HS-27A (cell line): ENCODE results near the gene CALN1.

Experiments
- DNase-seq: peaks from one replicate; pipeline ENCODE4 v3.0.0-alpha.2; 2012; ENCODE audit warnings: low read depth, missing footprints

CALN1 gene

DNA sequence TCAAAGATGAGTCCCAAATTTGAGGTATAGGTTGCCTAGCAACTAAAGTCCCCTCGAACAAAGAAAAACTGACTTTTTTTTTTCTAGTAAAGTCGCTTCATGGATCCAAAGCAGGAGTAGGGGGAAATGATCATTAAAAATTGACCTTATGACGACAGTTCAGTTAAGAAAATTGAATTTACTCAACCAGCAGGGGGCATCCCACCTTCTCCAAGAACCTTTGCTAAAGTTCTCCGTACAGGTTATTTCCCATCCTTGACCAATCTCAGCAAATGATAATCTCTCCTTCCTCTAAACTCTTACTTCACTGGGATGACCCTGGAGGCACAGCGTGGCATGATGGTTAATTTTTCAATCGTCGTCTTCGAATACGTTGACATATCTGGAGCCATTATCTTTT, 228.3 kb downstream of the CALN1 start:
- no peak for DNase-seq

DNA sequence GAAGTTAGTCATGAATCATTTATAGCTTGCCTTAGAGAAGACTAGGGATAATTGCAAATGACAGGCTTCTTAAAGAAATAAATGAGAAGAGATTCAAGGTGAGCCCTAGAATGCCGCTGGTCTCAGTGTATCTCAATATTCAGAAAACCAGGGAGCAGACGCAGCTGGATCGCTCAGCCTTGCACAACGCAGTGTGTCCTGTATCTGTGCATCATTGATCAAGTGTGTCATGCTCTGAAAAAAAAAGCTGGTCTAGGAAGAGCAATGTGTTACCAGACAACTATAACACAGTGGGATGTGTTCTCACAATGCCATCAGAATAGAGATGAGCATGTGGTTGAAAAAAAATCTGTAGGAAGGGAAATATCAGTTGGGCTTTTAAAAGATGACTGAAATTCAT, 230.1 kb downstream of the CALN1 start:
- no peak for DNase-seq

- DNase-seq = no peak
Measured at GRCh38 chr7:72176875-72177274, 235.3 kb downstream of the CALN1 start.

- DNase-seq = no peak
Measured at GRCh38 chr7:72170475-72170874, 241.7 kb downstream of the CALN1 start.

DNA sequence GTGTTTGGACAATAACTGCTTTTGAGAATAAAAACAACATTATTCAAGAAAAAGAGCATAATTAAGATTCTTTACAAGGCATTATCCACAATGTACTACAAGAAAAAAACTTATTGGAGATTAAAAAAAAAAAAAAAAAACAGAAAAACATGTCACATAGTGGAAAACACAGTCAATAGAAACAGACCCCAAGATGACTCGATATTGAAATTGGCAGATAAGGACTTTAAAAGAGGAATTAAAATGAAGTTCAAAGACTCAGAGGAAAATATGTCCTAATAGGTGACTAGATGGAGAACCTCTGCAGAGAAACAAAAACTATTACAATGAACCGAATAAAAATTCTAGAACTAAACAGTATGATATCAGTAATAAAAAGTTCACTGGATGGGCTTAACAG, 248.9 kb downstream of the CALN1 start:
- no peak for DNase-seq

DNA sequence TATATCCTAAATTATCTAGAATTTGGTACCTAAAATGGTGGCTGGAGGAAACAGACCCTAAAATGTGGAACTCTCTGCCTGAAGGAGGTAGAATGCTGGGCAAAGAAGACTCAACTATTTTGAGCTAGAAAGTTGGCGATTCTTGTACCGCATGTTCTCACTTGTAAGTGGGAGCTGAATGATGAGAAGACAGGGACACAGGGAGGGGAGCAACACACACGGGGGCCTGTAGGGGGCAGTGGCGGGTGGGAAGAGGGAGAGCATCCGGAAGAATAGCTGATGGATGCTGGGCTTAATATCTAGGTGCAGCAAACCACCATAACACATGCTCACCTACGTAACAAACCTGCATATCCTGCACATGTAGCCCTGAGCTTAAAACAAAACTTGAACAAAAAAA, 250.6 kb downstream of the CALN1 start:
- DNase-seq = no peak

DNA sequence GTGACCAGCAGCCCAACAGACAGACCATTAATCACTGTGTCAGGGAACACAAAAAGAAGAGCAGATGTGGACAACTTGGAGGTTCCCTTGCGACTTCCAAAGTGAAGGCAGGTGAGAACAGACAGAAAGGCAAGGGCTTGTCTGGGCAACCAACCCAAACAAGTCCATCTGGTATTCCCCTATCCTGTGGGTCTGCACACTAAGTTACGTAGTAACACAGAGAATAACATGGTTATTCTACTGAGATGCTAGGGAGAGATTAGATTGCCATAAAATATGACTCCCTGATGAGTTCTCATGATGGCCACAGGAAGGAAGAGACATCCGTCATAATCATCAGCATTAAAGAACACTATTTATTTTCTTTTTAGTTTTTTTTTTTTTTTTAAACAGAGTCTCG, 252.2 kb downstream of the CALN1 start:
- DNase-seq = no peak

GRCh38 chr7:72156671-72157070, 255.5 kb downstream of the CALN1 start:
- no peak for DNase-seq

GRCh38 chr7:72153132-72153512, 259.0 kb downstream of the CALN1 start:
- DNase-seq = no peak

GRCh38 chr7:72152161-72153131, 259.7 kb downstream of the CALN1 start:
- no peak for DNase-seq

- DNase-seq = no peak
Measured at GRCh38 chr7:72140566-72140965, 271.6 kb downstream of the CALN1 start.

- DNase-seq = no peak
Measured at GRCh38 chr7:72127136-72127535, 285.0 kb downstream of the CALN1 start.

- DNase-seq = no peak
Measured at GRCh38 chr7:72123913-72124312, 288.2 kb downstream of the CALN1 start.

DNA sequence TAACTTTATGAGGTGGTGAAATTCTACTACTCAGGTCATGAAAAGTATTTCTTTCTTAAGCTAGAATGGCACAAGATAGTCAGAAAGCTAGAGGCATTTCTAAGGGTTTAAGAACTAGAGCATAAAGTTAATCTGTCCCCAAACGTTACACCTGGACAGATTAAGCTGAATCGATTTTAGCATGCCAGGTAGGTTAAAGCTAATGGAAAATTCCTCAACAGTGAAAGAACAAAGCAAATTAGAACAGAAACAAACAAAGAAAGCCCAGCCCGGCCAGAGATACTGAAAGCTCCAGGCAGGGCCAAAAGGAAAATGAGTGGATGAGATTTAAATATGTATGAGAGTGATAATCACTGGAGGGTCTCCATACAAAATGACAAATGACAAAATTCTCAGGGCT, 293.8 kb downstream of the CALN1 start:
- DNase-seq = no peak

GRCh38 chr7:72114129-72114528, 298.0 kb downstream of the CALN1 start:
- DNase-seq = no peak

DNA sequence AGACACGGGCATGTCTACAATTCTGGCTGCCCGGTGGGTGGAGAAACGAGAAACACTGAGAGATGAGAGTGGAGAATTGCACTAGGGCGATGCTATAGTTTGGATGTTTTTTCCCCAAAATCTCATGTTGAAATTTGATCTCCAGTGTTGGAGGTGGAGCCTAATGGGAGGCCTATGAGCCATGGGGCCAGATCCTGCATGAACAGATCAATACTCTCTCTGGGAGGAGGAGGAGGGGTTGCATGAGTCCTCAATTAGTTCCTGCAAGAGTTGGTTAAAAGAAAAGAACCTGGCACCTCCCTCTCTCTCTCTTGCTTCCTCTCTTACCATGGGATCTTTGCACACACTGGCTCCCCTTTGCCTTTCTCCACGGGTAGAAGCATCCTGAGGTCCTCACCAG, 299.1 kb downstream of the CALN1 start:
- DNase-seq = no peak

DNA sequence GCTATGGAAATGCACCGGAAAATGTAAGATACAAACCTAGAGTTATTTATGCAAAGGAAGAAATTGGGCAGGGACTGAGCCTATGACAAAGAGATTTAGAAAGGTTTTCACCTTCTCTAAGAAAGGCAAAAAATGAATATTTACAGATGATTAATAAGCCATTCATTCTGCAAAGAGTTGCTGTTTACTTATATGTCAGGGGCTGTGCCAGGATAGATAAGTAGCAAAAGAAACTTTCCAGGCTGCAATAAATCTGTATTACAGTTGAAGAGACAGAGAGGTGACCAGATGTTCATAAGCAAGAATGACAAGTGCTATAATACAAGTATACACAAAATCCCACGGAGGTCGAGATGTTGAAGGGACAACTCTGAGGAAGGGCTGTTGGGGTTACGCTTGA, 299.6 kb downstream of the CALN1 start:
- DNase-seq = no peak

DNA sequence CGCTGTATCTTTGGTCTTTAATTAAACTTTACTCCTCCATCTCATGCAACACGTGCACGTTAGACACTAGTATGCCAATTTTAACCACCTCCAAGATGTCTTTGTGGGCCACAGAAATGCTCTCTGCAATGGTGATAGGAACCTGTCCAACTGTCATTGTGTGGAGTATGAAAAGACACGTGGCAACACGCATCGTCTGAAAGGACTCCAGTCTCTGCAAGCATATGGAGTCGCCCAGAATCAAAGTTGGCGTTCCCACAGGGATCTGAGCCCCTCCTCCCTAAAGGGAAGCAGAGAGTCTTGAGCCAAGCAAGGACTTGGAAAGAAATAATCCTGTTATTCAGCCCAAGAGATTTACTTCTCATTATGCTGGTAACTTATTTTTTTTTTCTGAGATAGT, 301.1 kb downstream of the CALN1 start:
- DNase-seq = no peak

DNA sequence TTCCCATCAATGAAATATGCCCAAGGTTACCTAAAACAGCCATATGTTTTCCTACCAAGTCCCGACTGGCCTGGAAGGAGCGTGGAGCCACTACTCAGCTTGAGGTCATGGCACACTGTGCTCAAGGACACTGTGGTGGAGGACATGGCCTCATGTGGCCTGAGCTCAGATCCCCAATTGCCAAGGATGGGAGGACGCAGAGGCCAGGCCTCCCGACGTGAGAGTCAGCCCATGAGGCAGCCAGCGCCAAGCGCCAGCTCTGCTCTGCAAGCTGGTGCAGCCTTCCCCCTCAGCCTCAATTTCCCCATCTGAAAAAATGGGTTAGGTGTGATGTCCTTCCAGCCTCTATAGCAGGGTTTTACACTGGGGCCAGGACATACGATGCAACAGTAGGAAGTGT, 302.6 kb downstream of the CALN1 start:
- no peak for DNase-seq

DNA sequence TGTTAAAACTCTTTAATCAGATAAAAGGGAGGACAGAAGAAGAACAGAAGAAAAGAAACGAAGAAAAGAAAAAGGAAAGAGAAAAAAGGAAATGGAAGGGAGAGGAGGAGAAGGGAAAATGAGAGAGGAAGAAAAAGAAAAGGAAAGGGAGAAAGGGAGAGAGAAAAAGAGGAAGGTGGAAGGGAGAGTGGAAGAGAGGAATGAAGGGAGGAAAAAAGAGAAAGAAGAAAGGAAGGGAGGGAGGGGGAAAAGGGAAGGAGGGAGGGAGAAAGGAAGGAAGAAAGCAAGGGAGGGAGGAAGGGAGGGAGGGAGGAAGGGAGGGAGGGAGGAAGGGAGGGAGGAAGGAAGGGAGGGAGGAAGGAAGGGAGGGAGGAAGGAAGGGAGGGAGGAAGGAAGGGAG, 305.7 kb downstream of the CALN1 start:
- DNase-seq = no peak

DNA sequence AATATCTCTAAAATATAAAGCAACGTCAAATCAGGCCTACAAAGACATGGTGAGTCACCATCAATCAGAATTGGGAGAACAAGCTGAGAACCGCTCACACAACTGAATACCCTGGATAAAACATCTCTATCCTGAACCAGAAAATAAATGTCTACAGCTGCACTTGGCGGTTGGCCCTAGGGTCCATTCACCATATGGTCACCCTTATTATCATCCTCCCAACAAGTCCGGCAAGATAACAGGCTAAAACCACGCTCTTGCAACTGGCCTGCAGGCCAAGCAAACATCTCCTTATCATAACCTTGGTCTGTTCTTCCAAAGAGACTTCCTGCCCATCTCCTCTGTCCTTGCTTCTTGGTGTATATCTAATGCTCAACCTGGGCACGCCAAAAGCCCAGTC, 310.7 kb downstream of the CALN1 start:
- no peak for DNase-seq

DNA sequence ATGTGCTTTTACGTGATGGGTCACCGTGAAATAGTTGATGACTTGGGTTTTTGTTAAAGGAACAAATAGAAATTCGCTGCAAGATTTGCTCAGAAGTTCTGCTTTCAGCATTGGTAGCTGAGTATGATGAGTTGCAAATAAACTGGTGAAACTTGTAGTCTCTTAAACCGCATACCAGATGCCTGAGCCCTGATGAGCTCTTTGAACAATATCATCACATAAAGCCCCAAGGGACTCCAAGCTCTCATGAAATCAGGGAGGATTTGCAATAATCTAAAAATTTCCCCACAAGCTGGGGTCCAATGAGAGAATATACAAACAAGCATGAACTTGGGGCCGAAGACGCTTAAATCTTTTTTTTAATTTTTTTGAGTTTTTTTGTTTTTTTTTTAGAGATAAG, 312.4 kb downstream of the CALN1 start:
- DNase-seq = no peak

DNA sequence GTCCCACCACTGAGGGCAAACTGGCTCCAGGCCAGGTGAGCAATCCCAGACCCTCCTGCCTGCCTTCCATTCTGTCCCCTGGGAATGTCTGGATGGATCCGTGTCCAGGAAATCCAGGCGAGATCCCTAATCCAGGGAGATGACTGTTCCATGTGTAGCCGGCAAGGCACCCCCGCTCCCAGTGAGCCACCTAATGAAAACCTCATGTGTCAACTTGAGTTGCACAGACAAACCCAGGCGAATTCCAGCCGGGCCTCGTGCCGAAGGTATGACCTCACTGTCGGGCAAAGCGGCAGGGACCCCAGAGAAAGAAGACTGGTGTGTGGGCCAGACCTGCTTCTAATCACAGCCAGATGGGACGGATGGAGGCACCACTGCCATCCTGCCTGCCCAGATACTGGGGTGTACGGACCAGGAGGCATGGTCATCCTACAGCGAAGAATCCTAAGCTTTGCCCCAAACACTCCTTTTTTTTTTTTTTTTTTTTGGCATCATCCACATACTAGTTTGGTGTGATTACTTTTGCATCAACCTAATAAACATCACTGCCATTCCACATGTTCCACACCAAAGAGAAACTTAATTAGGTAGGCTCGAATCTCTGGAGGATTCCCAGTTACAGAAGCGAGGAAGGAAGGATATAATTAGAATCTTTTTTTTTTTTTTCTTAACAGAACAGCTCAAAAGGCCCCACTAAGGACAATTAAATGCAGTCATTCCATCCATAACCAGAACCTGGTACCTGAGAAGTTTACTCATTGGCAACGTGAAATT, 313.1 kb downstream of the CALN1 start:
- no peak for DNase-seq
